Fibroblast of lung (primary cell): ENCODE data around the gene FBXL17. TPM values are rescaled to one million over a fixed set of nuclear protein-coding genes. Genes with fewer than 3 reads are reported as not detected.

Experiments
- DNase-seq, 2 donors: peaks; one replicate each; pipeline versions ENCODE4 v3.0.0 to v3.0.0-alpha.2; 2010; ENCODE audit warnings: low read depth in 2 of 2
- H2AFZ ChIP-seq: 2 replicates; pipeline ENCODE4 v1.5.1; 2012; ENCODE audit warnings: low read length, control low read depth, inconsistent platforms
- H3K27ac ChIP-seq: 2 replicates; pipeline ENCODE4 v1.5.1; 2011; ENCODE audit warnings: low read length, control low read depth; ENCODE audit not compliant: insufficient read depth
- H3K27me3 ChIP-seq: 2 replicates; pipeline ENCODE4 v1.5.1; 2011; ENCODE audit warnings: mild to moderate bottlenecking, low read length; ENCODE audit not compliant: control insufficient read depth, insufficient read depth
- H3K36me3 ChIP-seq: 2 replicates; pipeline ENCODE4 v1.5.1; 2011; ENCODE audit warnings: low read length; ENCODE audit not compliant: control insufficient read depth, insufficient read depth
- H3K4me1 ChIP-seq: 2 replicates; pipeline ENCODE4 v1.5.1; 2011; ENCODE audit warnings: low read length; ENCODE audit not compliant: control insufficient read depth, insufficient read depth; ENCODE audit errors: extremely low read depth
- H3K4me2 ChIP-seq: 2 replicates; pipeline ENCODE4 v1.5.1; 2011; ENCODE audit warnings: low read length, control low read depth; ENCODE audit not compliant: insufficient read depth; ENCODE audit errors: extremely low read depth
- H3K4me3 ChIP-seq, 4 experiments: fragments of 200-600 bp in 1 of 4; sonication (generic) in 1 of 4; replicated peaks in 1 of 4; 2 replicates each; pipeline ENCODE4 v1.5.1; 2011 to 2016; ENCODE audit warnings: low read length in 4 of 4, low read depth in 3 of 4, mild to moderate bottlenecking in 3 of 4, control low read depth in 2 of 4, inconsistent platforms in 1 of 4, mixed read lengths in 1 of 4; ENCODE audit not compliant: insufficient read depth in 1 of 4; ENCODE audit errors: control extremely low read depth in 1 of 4
- H3K79me2 ChIP-seq: 2 replicates; pipeline ENCODE4 v1.5.1; 2012; ENCODE audit warnings: mild to moderate bottlenecking, low read length, inconsistent platforms; ENCODE audit not compliant: control insufficient read depth, insufficient read depth
- H3K9ac ChIP-seq: 2 replicates; pipeline ENCODE4 v1.5.1; 2011; ENCODE audit warnings: mild to moderate bottlenecking, low read length, control low read depth; ENCODE audit not compliant: insufficient read depth
- H3K9me3 ChIP-seq: 2 replicates; pipeline ENCODE4 v1.5.1; 2012; ENCODE audit warnings: low read depth, low read length; ENCODE audit not compliant: control insufficient read depth, insufficient read depth
- H4K20me1 ChIP-seq: 2 replicates; pipeline ENCODE4 v1.5.1; 2011; ENCODE audit warnings: low read length; ENCODE audit not compliant: control insufficient read depth, insufficient read depth; ENCODE audit errors: extremely low read depth
- EZH2 ChIP-seq: IDR thresholded peaks from 2 replicates; pipeline ENCODE4 v1.5.1; 2012; ENCODE audit warnings: low read length, control low read depth, mild to moderate bottlenecking; ENCODE audit errors: missing control alignments
- polyA plus RNA-seq, 2 donors: library from polyadenylated mRNA; depleted of rRNA in 1 of 2; stranded (reverse) in 1 of 2; unstranded in 1 of 2; fragments of >200 nt; gene quantifications; 2 replicates each; pipeline ENCODE4 v1.2.1, GENCODE V29; 2011 to 2012; ENCODE audit warnings: missing spikeins in 1 of 2
- total RNA-seq: library from RNA; depleted of rRNA; stranded (reverse); fragments of >200 nt; gene quantifications from 2 replicates; pipeline ENCODE4 v1.2.1, GENCODE V29; 2014
- TF ChIP-seq, protein P1 (sequence below), 2 donors: IDR thresholded peaks in 1 of 2; conservative IDR thresholded peaks in 1 of 2; 1 replicate in 1 of 2; 2 replicates in 1 of 2; pipeline ENCODE4 v1.5.1; 2011 to 2012; ENCODE audit warnings: low read length in 2 of 2, control low read depth in 1 of 2, inconsistent platforms in 1 of 2, low read depth in 1 of 2, mild to moderate bottlenecking in 1 of 2

The FBXL17 gene
- total and polyA plus RNA-seq, 2 donors (not counting 1 experiment from before 2014, with no cell fraction given), result 7.1 to 8.3 TPM

DNA sequence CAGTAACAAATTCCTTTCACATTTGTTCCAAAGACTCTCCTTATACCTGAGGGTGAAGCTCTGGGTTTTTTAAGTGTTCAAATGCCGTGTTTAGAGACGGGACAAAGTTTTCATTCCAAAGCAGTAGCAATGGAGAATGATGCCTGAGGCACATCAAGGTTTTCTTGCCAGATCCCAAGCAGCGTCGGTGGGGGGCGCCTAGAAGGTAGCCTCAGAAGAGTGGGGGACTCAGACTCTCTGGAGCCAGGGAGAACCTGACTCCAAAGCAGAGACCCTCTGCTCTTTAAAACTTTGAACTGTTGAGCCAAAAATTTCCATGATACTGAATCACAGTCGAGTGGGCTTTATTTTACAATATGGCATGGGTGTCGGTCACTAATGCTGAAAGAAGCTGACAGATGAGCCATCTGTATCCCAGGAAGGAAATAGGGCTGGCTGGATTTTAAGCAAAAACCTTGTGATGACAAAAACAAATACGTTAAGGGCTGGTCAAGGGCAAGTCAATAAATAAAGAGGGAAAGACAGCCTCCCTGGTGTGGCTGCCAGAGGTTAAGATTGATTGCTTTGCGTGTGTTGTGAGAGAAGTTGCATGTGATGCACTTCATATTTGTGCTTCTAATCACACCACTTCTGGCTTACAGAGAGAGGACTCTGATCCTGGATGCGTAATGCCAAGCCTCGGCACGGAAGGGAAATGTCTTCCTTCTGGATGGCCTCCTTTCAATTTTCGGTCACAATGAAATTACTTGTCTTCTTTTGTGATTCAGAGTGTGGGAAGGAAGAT is 550.1 kb downstream of the FBXL17 start:
- peak; percentile 63 to 72 for DNase-seq
- Histone ChIP-seq H3K36me3 (no peaks in the 10 kb centered on the region), H3K4me3 (no peak overlapping the region), H3K9me3 (no peaks in the 10 kb centered on the region), H3K27me3 (no peaks in the 10 kb centered on the region), H3K4me2 (no peak overlapping the region), H3K4me1 (no peaks in the 10 kb centered on the region), H3K79me2 (no peaks in the 10 kb centered on the region), H2AFZ (no peak overlapping the region), H4K20me1 (no peaks in the 10 kb centered on the region), H3K27ac (peak overlapping the region; percentile 11), H3K9ac (no peak overlapping the region)
- TF ChIP-seq, protein P1, sequence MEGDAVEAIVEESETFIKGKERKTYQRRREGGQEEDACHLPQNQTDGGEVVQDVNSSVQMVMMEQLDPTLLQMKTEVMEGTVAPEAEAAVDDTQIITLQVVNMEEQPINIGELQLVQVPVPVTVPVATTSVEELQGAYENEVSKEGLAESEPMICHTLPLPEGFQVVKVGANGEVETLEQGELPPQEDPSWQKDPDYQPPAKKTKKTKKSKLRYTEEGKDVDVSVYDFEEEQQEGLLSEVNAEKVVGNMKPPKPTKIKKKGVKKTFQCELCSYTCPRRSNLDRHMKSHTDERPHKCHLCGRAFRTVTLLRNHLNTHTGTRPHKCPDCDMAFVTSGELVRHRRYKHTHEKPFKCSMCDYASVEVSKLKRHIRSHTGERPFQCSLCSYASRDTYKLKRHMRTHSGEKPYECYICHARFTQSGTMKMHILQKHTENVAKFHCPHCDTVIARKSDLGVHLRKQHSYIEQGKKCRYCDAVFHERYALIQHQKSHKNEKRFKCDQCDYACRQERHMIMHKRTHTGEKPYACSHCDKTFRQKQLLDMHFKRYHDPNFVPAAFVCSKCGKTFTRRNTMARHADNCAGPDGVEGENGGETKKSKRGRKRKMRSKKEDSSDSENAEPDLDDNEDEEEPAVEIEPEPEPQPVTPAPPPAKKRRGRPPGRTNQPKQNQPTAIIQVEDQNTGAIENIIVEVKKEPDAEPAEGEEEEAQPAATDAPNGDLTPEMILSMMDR (conservative IDR thresholded peaks at IDR 0.05 in 1 of 2, IDR thresholded peaks at IDR 0.05 in 1 of 2; ENCODE audit: low read depth in 1 of 2, low read length in 2 of 2), result no peak
- no peak for TF ChIP-seq EZH2

DNA sequence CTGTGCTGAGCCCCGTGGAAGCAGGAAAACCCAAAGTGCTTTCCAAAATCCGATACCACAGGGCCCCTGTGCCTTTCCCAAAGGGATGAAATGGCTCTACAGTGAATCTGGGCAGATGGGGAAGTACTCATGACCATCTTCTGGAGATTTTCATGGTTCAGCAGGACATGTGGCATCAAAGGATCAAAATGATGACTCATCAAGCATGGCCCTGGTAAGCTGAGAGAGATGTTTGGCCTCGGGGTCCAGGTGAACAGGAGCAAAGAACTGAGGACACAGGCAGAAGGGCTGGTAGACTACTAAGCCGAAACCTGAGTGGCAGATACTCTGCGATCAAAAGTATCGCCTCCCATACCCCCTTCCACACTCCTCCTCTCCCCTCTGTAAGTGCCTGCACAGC is 551.1 kb downstream of the FBXL17 start:
- TF ChIP-seq EZH2, result no peak
- TF ChIP-seq, protein P1 (conservative IDR thresholded peaks at IDR 0.05 in 1 of 2, IDR thresholded peaks at IDR 0.05 in 1 of 2; ENCODE audit: low read depth in 1 of 2, low read length in 2 of 2), result no peak
- H3K4me3 ChIP-seq, result no peak overlapping the region
- no peak overlapping the region for H2AFZ ChIP-seq
- no peaks in the 10 kb centered on the region for H4K20me1 ChIP-seq
- H3K36me3 ChIP-seq, result no peaks in the 10 kb centered on the region
- H3K27ac ChIP-seq, result no peak overlapping the region
- no peaks in the 10 kb centered on the region for H3K79me2 ChIP-seq
- no peak overlapping the region for H3K4me2 ChIP-seq
- H3K9ac ChIP-seq, result no peak overlapping the region
- H3K27me3 ChIP-seq, result no peaks in the 10 kb centered on the region
- no peaks in the 10 kb centered on the region for H3K9me3 ChIP-seq
- no peak for DNase-seq
- H3K4me1 ChIP-seq, result no peaks in the 10 kb centered on the region

DNA sequence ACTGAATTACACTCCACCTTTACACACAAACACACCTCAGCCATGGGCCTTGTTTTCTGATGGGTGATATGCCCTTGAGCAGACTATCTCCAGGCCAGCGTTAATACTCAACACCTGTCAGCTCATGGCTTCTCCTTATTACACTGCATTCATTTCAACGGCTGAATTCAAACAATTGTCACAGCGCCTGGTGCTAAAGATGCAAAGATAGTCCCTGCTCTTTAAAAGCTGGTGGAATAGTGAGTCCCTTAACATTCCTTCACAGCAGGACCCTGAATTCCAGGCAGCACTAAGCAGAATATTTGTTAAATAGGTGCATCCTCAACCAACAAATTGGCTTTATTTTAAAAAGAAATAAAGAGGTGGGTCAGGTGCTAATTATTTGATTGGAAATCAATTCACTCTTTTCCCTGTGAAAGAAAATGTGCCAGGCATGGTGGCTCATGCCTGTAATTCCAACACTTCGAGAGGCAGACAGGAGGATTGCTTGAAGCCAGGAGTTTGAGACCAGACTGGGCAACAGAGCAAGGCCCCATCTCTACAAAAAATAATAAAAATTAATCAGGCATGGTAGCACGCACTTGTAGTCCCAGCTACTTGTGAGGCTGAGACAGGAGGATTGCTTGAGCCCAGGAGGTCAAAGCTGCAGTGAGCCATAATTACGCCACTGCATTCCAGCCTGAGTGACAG is 555.4 kb downstream of the FBXL17 start:
- Histone ChIP-seq H4K20me1 (no peaks in the 10 kb centered on the region), H3K9me3 (no peaks in the 10 kb centered on the region), H3K27me3 (no peaks in the 10 kb centered on the region), H3K4me3 (no peak overlapping the region), H2AFZ (no peak overlapping the region), H3K36me3 (no peaks in the 10 kb centered on the region), H3K27ac (no peak overlapping the region), H3K4me2 (no peak overlapping the region), H3K79me2 (no peaks in the 10 kb centered on the region), H3K4me1 (no peaks in the 10 kb centered on the region), H3K9ac (no peak overlapping the region)
- no peak for TF ChIP-seq EZH2
- TF ChIP-seq, protein P1 (conservative IDR thresholded peaks at IDR 0.05 in 1 of 2, IDR thresholded peaks at IDR 0.05 in 1 of 2; ENCODE audit: low read depth in 1 of 2, low read length in 2 of 2), result no peak
- DNase-seq, result no peak
